Gastroesophageal sphincter (tissue), 4 donors: Measurements from ENCODE around the gene TPD52L2. TPM values are rescaled to one million over a fixed set of nuclear protein-coding genes. Genes with fewer than 3 reads are reported as not detected.
A peak's percentile ranks its signal among the peaks of the same experiment; 100 is the strongest.

Source experiments
- ATAC-seq: fragments of 150-250 bp; one replicate; pipeline ENCODE4 v1.9.1; 2016; ENCODE audit warnings: mild to moderate bottlenecking, moderate library complexity
- H3K27ac ChIP-seq, 4 donors: fragments of 200-600 bp; sonication (generic) in 3 of 4; 1 replicate in 3 of 4; 2 replicates in 1 of 4; pipeline ENCODE4 v1.5.1; 2016 to 2019
- H3K27me3 ChIP-seq: fragments of 200-600 bp; sonication (generic); one replicate; pipeline ENCODE4 v1.5.1; 2019
- H3K36me3 ChIP-seq, 2 donors: fragments of 200-600 bp; sonication (generic); one replicate each; pipeline ENCODE4 v1.5.1; 2019; ENCODE audit warnings: control low read depth in 1 of 2
- H3K4me1 ChIP-seq, 3 donors: fragments of 200-600 bp; sonication (generic); 1 replicate in 2 of 3; 2 replicates in 1 of 3; pipeline ENCODE4 v1.5.1; 2016 to 2019; ENCODE audit warnings: control low read depth in 2 of 3
- H3K4me3 ChIP-seq, 2 donors: fragments of 200-600 bp; sonication (generic); one replicate each; pipeline ENCODE4 v1.5.1; 2019; ENCODE audit warnings: mild to moderate bottlenecking in 1 of 2, moderate library complexity in 1 of 2
- H3K9me3 ChIP-seq, 3 donors: fragments of 200-600 bp; sonication (generic); one replicate each; pipeline ENCODE4 v1.5.1; 2017 to 2019; ENCODE audit warnings: control low read depth in 2 of 3
- CTCF ChIP-seq, 4 experiments: fragments of 200-600 bp in 2 of 4; fragments of 450-650 bp in 2 of 4; sonication (generic) in 1 of 4; IDR thresholded peaks; one replicate each; pipeline ENCODE4 v1.5.1; 2017 to 2019; ENCODE audit warnings: antibody characterized with exemption in 4 of 4, mild to moderate bottlenecking in 2 of 4, moderate library complexity in 2 of 4
- EP300 ChIP-seq: sonication (generic); formaldehyde crosslinking; IDR thresholded peaks from one replicate; pipeline ENCODE4 v1.6.1; 2017; ENCODE audit warnings: antibody characterized with exemption, mild to moderate bottlenecking
- POLR2A ChIP-seq, 2 donors: fragments of 450-650 bp; IDR thresholded peaks; one replicate each; pipeline ENCODE4 v1.6.1; 2017; ENCODE audit warnings: antibody characterized with exemption in 2 of 2, mild to moderate bottlenecking in 2 of 2, moderate library complexity in 1 of 2
- POLR2AphosphoS5 ChIP-seq: sonication (generic); formaldehyde crosslinking; IDR thresholded peaks from one replicate; pipeline ENCODE4 v1.6.1; 2017; ENCODE audit warnings: antibody characterized with exemption
- WGBS, 2 donors: methylation state at CpG; one replicate each; pipeline ENCODE4 v1.1.5; 2018; ENCODE audit warnings: low coverage in 1 of 2; 5-methylcytosine and 5-hydroxymethylcytosine counted together
- total RNA-seq, 4 donors: library from RNA; depleted of rRNA; stranded (reverse); fragments of >200 nt; gene quantifications; one replicate each; pipeline ENCODE4 v1.1.0, GENCODE V29; 2016

TPD52L2 gene
- total RNA-seq, 4 donors from 2014 or later = 136 to 157 (median 145) TPM

- Histone ChIP-seq H3K36me3 (no peaks in the 10 kb centered on the region), H3K27me3 (peaks cover 41% of the 10 kb centered on the region), H3K9me3 (no peaks in the 10 kb centered on the region), H3K4me1 (peaks cover 0 to 57% (median 23%) of the 10 kb centered on the region in 3 donors), H3K4me3 (peak overlapping the region in 1 of 2 donors; percentile 85), H3K27ac (peak overlapping the region in 1 of 4 donors; percentile 83)
- TF ChIP-seq CTCF (IDR thresholded peaks at IDR 0.05) (no peak), POLR2AphosphoS5 (no peak), POLR2A (IDR thresholded peaks at IDR 0.05) (no peak), EP300 (no peak)
- WGBS, 2 donors = 75% methylated on average over 3 of the region's 10 CpGs; no CpG with 5 or more reads in 1 of the 2 donors
- ATAC-seq = no peak
Measured at GRCh38 chr20:63828951-63829350, 36.1 kb upstream of the TPD52L2 start.

- 5 to 8% methylated on average over 10 of the region's 10 CpGs for WGBS, 2 donors
- Histone ChIP-seq H3K27me3 (peaks cover 41% of the 10 kb centered on the region), H3K27ac (peak overlapping the region in 3 of 4 donors; percentile 48 to 83 (median 79)), H3K4me1 (peaks cover 0 to 63% (median 29%) of the 10 kb centered on the region in 3 donors), H3K9me3 (no peaks in the 10 kb centered on the region), H3K36me3 (no peaks in the 10 kb centered on the region), H3K4me3 (peak overlapping the region; percentile 79 to 85)
- no peak for ATAC-seq
- TF ChIP-seq POLR2AphosphoS5 = no peak
- no peak for TF ChIP-seq POLR2A (IDR thresholded peaks at IDR 0.05)
Measured at GRCh38 chr20:63829603-63829944, 35.5 kb upstream of the TPD52L2 start.

GRCh38 chr20:63829945-63830835 is 34.9 kb upstream of the TPD52L2 start:
- Histone ChIP-seq H3K27me3 (peaks cover 41% of the 10 kb centered on the region), H3K4me1 (peaks cover 0 to 69% (median 30%) of the 10 kb centered on the region in 3 donors), H3K36me3 (no peaks in the 10 kb centered on the region), H3K27ac (peak overlapping the region in 3 of 4 donors; percentile 48 to 83 (median 79)), H3K9me3 (no peaks in the 10 kb centered on the region), H3K4me3 (peak overlapping the region; percentile 79 to 85)
- ATAC-seq = no peak
- TF ChIP-seq POLR2A (IDR thresholded peaks at IDR 0.05) (no peak), CTCF (IDR thresholded peaks at IDR 0.05) (no peak), POLR2AphosphoS5 (no peak), EP300 (no peak)
- WGBS, 2 donors = 1 to 2% methylated on average over 13 to 15 of the region's 99 CpGs

GRCh38 chr20:63830841-63831588 is 34.1 kb upstream of the TPD52L2 start, which contains the start of gene ZBTB46:
Gene ZBTB46 (minus strand): TSS chr20:63831264. CDS start chr20:63790757, 40,507 bp downstream.
- Histone ChIP-seq H3K4me1 (peaks cover 0 to 74% (median 30%) of the 10 kb centered on the region in 3 donors), H3K36me3 (no peaks in the 10 kb centered on the region), H3K4me3 (peak within 1 kb of the TSS; percentile 79 to 85), H3K27me3 (peaks cover 41% of the 10 kb centered on the region), H3K27ac (peak within 1 kb of the TSS in 3 of 4 donors; percentile 79 to 83 (median 80)), H3K9me3 (no peaks in the 10 kb centered on the region)
- no peak for TF ChIP-seq EP300
- TF ChIP-seq POLR2AphosphoS5 = no peak
- TF ChIP-seq CTCF (IDR thresholded peaks at IDR 0.05) = no peak
- no peak for TF ChIP-seq POLR2A (IDR thresholded peaks at IDR 0.05)
- no CpG with 5 or more reads among the region's 147 CpGs for WGBS, 2 donors
- peak; percentile 57 for ATAC-seq

GRCh38 chr20:63831646-63831992 is 33.5 kb upstream of the TPD52L2 start:
- ATAC-seq = no peak
- H3K27me3 ChIP-seq = peaks cover 41% of the 10 kb centered on the region
- H3K9me3 ChIP-seq = no peaks in the 10 kb centered on the region
- TF ChIP-seq POLR2AphosphoS5 (no peak), EP300 (no peak), CTCF (IDR thresholded peaks at IDR 0.05) (no peak)
- H3K27ac ChIP-seq = peak overlapping the region in 3 of 4 donors; percentile 71 to 80 (median 80)
- H3K4me3 ChIP-seq = peak overlapping the region; percentile 29 to 85
- H3K4me1 ChIP-seq = peaks cover 0 to 74% (median 30%) of the 10 kb centered on the region in 3 donors
- WGBS, 2 donors = no CpG with 5 or more reads among the region's 55 CpGs
- H3K36me3 ChIP-seq = no peaks in the 10 kb centered on the region
